Measurements from ENCODE around the gene TPH1. TPM values are rescaled to one million over a fixed set of nuclear protein-coding genes. Genes with fewer than 3 reads are reported as not detected.

TPH1 gene
- polyA plus RNA-seq, 3 donors: 0.15 TPM; not detected in 2

- H4K20me1 ChIP-seq (ENCODE audit: insufficient read depth, low read length): no peaks in the 10 kb centered on the region
- H3K36me3 Mint-ChIP-seq: peaks cover 17 to 20% of the 10 kb centered on the region in 2 donors
- WGBS (ENCODE audit: insufficient coverage): no CpG with 5 or more reads among the region's 3 CpGs
- H3K27ac ChIP-seq (ENCODE audit: low read depth in 1 of 2, low read length in 2 of 2): no peak overlapping the region
- no peaks in the 10 kb centered on the region for H3K4me1 Mint-ChIP-seq
- no peak overlapping the region for H3K4me2 ChIP-seq (replicated peaks; ENCODE audit: extremely low read depth, low read length, poor library complexity, severe bottlenecking)
- peaks cover 11 to 18% of the 10 kb centered on the region in 2 donors for H3K36me3 ChIP-seq (replicated peaks in 1 of 2; ENCODE audit: control insufficient read depth in 1 of 2, insufficient read depth in 2 of 2, low read length in 2 of 2)
- no peak for TF ChIP-seq CTCF (IDR thresholded peaks at IDR 0.05)
- no peak overlapping the region for H3K4me3 ChIP-seq (replicated peaks in 1 of 3; ENCODE audit: low read depth in 2 of 3, low read length in 3 of 3)
- no peak overlapping the region for H3K27ac Mint-ChIP-seq
- no peaks in the 10 kb centered on the region for H3K27me3 Mint-ChIP-seq (ENCODE audit: low read depth in 3 of 3)
- intact Hi-C loops (cut with micrococcal nuclease): no loop called here
- DNase-seq: no peak
- H3K79me2 ChIP-seq (ENCODE audit: insufficient read depth, low read length): no peaks in the 10 kb centered on the region
- no peak overlapping the region for H3K9ac ChIP-seq (ENCODE audit: insufficient read depth, low read length, poor library complexity, severe bottlenecking)
- H3K4me3 Mint-ChIP-seq: no peak overlapping the region
- H2AFZ ChIP-seq (ENCODE audit: insufficient read depth, low read depth, low read length, poor library complexity, severe bottlenecking): no peak overlapping the region
- H3K9me3 Mint-ChIP-seq: no peaks in the 10 kb centered on the region
- H3K9me3 ChIP-seq (replicated peaks in 1 of 2; ENCODE audit: control insufficient read depth in 1 of 2, insufficient read depth in 1 of 2, low read length in 2 of 2): no peaks in the 10 kb centered on the region
- no peaks in the 10 kb centered on the region for H3K4me1 ChIP-seq (ENCODE audit: control insufficient read depth in 1 of 2, insufficient read depth in 2 of 2, low read length in 2 of 2)
- no peaks in the 10 kb centered on the region for H3K27me3 ChIP-seq (ENCODE audit: control insufficient read depth in 2 of 2, insufficient read depth in 2 of 2, low read length in 2 of 2)
These were observed 29.4 kb upstream of the TPH1 start for GRCh38 chr11:18075444-18075843.

- no peaks in the 10 kb centered on the region for H3K9me3 Mint-ChIP-seq
- Histone ChIP-seq H2AFZ (ENCODE audit: insufficient read depth, low read depth, low read length, poor library complexity, severe bottlenecking) (no peak overlapping the region), H4K20me1 (ENCODE audit: insufficient read depth, low read length) (no peaks in the 10 kb centered on the region), H3K27me3 (ENCODE audit: control insufficient read depth in 2 of 2, insufficient read depth in 2 of 2, low read length in 2 of 2) (no peaks in the 10 kb centered on the region), H3K36me3 (replicated peaks in 1 of 2; ENCODE audit: control insufficient read depth in 1 of 2, insufficient read depth in 2 of 2, low read length in 2 of 2) (no peaks in the 10 kb centered on the region), H3K27ac (ENCODE audit: low read depth in 1 of 2, low read length in 2 of 2) (no peak overlapping the region), H3K9me3 (replicated peaks in 1 of 2; ENCODE audit: control insufficient read depth in 1 of 2, insufficient read depth in 1 of 2, low read length in 2 of 2) (no peaks in the 10 kb centered on the region), H3K4me3 (replicated peaks in 1 of 3; ENCODE audit: low read depth in 2 of 3, low read length in 3 of 3) (no peak overlapping the region), H3K4me2 (replicated peaks; ENCODE audit: extremely low read depth, low read length, poor library complexity, severe bottlenecking) (no peak overlapping the region), H3K4me1 (ENCODE audit: control insufficient read depth in 1 of 2, insufficient read depth in 2 of 2, low read length in 2 of 2) (no peaks in the 10 kb centered on the region), H3K79me2 (ENCODE audit: insufficient read depth, low read length) (no peaks in the 10 kb centered on the region), H3K9ac (ENCODE audit: insufficient read depth, low read length, poor library complexity, severe bottlenecking) (no peak overlapping the region)
- 80% methylated on average over 1 of the region's 4 CpGs for WGBS (ENCODE audit: insufficient coverage)
- DNase-seq: no peak
- no peaks in the 10 kb centered on the region for H3K27me3 Mint-ChIP-seq (ENCODE audit: low read depth in 3 of 3)
- H3K4me3 Mint-ChIP-seq: no peak overlapping the region
- intact Hi-C loops (cut with micrococcal nuclease): no loop called here
- H3K4me1 Mint-ChIP-seq: no peaks in the 10 kb centered on the region
- no peak for TF ChIP-seq CTCF (IDR thresholded peaks at IDR 0.05)
- no peak overlapping the region for H3K27ac Mint-ChIP-seq
- H3K36me3 Mint-ChIP-seq: peaks cover 0 to 1% of the 10 kb centered on the region in 2 donors
These were observed 25.1 kb upstream of the TPH1 start for GRCh38 chr11:18071098-18071705.

All from CD14-positive monocyte (primary cell).